NCI-H1105 (cell line): ENCODE data around the gene ROR2.

ENCODE experiments used
- DNase-seq: peaks from one replicate; lab custom pipeline; 2025; lab: John Stamatoyannopoulos, UW

Gene ROR2

DNA sequence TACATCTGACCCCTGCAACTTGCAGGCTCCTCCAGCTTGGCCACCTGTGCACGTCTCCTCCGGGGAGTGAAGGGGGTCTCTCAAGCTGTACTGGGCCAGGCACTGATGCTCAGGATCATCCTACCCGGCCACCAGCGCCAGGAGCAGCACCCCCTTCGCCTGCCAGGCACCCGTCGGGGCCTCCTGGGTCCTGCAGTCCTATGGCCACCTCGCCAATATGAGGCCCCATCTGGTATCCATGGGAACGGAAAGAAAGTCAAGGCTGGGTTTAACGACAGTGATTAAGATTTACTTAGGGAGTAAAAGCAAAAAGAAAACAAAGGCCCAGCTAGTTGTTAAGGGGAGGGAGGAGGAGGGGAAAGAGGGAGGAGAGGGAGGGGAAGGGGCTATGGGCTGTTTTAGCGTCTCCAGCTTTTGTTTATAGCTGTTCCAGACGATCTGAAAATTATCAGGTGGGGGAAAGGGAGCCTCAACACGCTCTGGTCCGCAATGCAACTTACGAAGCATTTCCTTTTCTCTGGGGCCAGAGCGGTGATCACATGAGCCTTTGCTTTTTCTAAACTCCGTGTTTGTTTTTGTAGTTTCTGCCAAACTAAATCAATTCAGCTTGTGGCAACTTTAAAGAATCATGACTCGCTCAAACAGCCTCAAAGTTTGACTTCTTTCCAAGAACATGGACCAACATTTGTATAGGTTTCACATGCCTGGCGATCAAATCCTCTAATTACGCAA, 132.4 kb downstream of the ROR2 start:
- no peak for DNase-seq

DNA sequence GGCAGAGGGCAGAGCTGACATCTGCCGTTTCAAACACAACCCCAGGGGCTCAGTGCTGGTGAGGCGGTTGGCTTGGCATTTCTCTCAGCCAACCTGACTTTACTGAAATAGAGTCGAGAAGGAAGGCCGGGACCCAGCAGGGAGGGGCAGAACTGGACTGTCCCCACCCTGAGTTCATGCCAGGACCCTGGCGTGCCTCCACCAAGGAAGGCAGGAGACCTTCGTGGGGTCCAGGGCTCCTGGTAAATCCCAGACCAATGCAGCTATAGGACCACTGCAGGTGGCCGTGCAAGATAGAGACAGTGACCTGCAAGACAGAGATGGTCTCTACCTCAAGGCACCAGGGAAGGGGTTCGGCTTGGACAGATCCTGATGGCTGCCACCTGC, 132.9 kb downstream of the ROR2 start:
- no peak for DNase-seq

DNA sequence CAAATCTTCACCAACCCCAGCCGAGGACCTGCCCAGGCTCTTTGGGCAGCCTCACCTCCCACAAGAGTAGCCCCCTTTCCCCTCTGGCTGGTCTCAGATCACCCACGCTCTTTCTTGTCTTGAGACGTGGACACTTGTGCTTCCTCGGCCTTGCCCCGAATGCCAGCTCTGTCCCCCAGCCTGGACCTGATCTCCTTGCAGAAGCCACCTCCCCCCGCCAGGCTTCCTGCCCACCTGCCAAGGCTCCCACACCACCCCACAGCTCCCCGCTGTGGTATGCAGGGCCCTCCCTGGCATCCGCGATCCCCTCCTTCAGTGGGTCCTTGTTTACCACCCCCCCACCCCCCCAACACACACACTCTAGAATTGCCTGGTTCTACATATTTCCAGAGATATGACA, 133.7 kb downstream of the ROR2 start:
- DNase-seq: no peak

DNA sequence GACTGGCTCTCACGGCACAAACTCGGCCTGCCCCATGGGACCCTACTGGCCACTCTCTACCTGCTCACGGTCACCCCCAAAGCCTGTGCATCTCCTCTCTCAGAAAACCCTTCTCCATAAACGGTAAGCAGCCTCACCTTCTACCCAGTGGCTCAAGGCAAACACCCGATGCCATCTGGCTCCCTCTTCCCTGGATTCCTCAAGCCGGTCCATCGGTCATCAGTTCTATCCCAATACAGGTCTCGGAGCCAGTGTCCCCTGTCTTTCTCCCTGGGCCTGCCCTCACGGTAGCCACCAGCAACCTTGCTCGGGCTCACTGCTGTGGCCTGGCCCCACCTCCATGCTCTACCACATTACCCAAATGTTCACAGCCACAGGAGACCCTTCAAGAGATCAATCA, 134.1 kb downstream of the ROR2 start:
- no peak for DNase-seq

DNA sequence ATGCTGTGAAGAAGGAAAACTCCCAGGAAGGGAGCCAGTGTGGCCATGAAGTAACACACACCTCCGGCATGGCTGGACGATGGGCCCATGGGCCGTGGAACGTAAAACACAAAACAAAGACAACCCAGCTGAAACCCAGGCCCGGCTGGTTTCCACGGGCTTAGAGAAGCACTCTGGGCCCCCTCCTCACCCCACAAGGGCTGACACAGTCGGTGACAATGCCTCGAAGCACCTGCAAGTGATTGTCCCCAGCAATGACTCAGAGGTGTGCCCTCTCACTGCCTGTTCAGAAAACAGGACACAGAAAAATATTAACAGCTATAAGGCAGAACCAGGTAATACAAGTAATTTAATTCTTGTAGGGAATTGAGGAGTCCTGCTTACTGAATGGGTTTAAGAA, 135.3 kb downstream of the ROR2 start:
- no peak for DNase-seq

DNA sequence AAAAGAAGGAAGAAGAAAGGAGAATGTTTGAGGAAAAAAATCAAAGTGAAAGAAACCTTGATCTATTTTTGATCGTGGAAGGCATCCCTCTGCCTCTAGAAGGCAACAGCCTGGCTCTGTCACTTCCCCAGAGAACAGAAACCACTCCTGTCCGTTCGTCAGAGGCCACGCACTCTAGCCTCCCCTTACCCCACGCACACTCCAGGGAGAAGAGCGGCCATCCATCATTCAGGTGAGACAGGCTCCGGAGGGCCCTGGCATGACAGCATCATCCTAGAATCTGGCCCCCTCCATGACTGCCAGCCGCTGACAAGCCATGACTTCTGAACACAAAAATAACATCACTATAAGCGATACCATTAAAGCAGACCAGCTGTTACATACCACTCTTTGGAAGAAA, 135.8 kb downstream of the ROR2 start:
- no peak for DNase-seq

DNA sequence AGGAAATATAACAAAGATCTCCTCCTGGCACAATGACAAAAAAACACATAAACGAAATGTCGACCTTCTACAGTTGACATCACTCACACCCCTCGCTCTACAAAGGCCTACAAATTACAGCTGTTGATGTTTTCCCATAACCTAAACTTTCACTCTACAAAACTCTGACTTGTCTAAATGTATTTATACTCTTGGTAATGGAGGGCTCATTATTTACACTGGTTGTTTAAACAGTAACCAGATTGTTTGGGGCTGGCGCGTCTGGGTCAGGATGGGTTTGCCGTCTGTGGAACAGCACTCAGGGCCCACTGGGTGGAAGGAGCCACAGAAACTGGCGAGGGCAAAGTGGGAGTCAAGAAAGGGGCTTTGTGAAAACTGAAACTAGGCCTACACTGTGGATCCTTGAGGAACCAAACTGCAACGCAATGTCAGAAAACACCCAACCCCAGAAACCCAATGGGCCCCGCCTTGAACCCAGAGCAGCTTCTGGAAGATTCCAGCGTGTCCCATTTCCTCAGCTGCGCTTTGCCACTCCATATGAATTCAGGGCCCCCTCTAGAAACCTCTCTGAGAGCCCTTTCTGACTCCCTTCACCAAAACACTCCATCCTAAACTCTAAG, 136.7 kb downstream of the ROR2 start:
- no peak for DNase-seq

DNA sequence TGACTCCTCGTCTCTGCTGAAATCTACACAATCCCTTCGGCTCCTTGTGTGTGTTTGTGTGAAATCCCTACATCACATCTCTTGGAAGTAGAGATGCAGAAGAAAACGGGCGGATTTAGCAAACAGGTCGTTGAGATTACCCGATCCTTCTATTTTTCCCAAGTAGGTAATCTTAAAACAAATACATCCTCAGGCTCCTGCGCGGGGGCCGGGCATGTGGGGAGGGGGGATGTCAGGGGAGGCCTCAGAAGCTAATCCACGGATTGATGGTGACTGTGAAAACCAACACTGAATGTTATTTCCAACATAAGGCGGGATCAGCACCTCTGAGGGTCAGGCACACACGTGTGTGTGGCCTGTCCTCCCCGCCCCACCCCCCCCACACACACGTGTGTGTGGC, 137.8 kb downstream of the ROR2 start:
- DNase-seq: no peak

DNA sequence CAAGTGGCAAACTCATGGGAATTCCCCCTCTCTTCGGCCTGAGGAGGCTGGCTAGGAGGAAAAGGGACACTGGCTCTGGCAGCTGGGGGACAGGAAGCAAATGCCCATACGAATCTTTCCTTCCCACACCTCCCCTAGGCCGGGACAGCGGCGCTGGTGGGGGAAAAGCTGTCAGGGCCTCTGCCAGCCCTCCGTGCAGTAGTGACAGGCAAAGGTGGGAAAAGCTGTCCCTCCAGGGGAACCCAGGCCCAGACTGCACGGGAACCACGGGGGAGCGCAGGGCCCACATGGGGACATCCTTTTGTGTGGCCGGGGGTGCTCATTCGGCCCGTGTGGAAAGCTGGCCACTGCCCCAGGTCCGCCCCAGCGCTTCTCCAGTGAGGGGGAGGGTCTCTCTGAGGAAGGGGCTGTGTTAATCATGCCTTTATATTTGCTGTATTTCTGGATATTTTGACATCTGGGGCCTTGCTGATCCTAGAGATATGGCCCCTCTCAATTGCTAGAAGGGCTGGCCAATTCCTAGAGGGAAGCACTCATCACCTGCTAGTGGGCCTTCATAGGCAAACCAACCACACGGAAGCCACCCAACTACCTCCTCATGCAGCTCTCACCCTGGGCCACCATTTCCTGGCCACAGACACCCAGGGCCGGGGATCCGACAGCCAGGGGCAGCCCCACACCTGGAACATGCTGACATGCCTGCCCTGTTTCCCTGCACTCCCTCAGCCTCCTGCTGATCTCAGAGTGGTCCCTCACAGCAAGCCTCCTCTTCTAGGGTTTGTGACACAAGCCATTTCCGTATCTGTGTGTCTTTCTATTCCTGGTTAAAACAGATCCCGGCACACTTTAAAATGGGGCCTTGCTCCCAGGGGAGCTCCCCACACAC, 138.8 kb downstream of the ROR2 start:
- DNase-seq: no peak

DNA sequence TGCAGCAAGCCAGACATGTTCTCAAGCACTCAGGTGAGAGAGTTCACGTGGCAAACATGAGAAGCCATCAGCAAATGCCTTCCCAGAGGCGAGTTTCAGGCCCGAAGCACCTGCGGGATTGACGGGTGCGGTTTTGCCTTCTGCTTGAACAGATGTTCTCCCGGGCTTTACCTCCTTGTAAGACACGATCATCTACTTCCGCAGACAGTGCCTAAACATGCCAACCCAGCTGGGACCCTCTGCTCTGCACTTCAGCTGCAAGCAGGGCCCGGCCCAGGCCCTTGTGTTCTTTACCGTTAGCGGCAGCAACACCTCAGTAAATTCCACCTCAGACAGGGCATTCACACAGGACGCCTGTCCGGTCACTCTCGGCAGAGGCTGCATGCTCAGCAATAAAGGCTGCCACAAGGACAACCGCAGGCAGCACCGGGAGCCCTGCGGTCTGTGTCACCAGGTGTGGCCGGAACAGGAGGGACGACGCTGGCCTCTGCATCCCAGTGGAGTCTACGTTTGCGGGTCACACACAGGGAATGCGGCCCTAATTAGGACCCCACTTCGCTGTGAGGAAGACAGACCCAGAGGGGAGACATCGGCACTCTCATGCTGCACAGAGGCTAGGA, 139.6 kb downstream of the ROR2 start:
- no peak for DNase-seq

DNA sequence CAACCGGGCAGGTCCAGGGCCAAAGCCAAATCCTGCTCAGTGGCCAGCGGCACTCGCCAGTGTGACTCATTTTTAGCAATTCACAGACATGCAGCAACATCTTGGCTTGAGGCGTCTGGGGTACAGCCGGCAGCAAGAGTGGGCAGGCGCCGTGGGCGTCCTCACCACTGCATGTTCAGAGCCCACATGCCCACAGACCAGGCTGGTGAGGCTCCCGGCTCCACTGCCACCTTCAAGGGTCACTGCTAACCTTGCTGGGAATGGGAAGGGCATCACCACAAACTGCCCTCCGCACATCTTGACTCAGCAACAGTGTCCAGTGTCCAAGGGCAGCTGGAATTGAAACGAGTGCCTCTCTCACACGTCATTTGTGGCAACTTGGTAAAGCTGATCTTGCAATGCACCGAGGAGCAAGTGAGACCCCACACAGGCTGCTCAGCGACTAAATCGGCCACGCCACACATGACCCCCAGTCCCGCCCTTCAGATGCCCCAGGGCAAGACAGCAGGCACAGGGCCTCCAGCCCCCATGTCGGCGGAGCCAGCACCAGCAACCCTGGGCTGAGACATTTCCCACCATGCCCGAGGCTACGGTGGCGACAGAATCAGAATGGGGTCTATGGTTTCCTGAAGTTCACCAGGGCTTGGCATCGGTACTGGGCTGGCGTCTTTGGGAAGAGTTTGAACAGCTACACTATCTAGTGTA, 140.3 kb downstream of the ROR2 start:
- no peak for DNase-seq

DNA sequence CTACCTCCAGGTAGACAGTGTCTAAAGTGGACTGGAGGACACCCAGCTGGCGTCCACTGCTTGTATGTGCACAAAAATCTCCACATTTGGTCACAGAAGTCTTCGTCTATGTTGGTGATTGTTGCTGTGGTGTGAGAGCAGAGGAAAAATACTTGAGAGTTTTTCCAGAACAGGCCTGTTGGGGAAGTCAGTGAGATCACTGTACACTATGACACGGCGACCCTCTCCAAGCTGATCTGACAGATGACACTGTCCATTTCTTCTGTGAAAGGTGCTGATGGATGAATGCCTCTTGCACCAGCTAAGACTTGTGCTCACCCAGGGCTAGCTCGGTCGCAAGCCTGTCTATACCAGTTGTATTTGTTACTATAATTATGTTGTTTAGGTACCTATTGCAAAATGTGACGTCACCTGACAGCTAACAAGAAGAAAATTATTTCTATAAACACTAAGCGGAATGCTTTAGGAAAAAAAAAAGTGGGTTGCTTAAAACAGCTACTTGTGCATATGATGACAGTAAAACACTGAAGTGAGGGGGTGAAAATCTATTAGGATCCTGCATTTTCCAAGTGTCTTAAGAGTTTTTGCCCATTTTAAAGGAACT, 142.3 kb downstream of the ROR2 start:
- DNase-seq: no peak

DNA sequence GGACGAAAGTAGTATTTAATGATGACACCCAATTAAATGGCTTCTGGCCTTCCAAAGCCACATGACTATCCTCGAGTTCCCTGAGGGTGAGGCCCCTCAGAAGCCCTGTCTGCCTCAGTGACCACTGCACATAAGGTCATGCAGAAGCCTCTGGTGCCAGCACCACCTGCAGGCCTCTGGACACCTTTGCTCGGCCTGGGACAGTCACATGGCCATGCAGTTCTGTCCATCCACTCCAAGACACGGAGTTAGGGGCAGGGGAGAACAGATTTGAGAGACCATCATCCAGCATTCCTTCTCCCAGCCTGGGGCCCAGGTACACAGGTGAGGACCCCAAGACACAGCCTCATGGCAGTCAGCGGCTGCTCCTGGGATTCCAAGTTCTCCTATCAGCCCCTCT, 145.0 kb downstream of the ROR2 start:
- DNase-seq: no peak

DNA sequence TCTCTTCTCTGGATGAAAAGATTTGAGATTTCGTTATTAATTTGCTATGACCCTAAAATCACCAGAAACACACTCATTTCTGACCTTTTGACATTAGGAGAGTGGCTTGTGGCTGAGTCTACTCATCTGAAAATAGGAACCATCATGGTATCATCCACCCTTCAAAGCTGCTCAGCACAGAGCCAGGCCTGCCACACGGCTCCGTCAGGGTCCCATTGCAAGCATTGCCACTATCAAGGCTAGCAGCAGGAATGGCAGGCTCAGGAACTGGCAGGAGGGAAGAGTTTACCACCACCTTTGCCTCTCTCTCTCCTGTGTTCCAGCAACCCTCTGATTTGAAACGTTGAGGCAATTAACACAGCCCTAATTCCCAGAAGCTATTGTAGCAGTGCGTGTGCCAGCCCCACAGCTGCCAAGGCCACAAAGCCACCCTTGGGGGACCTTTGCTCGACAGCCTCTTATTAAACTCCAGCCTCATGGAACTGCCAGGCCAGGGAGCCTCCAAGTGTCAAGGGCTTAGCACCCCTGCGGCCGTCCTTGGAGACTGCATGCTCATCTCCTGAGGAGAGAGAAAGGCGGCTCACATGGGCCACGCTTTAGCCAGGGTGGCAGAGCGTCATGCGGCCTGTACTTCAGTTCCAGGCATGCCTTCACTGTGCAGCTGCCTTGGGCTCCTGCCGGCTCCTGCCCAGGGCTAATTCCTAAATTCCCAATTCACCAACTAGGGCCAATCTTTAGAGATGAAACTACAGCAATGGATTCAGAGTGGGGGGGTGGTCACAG, 145.9 kb downstream of the ROR2 start:
- no peak for DNase-seq

DNA sequence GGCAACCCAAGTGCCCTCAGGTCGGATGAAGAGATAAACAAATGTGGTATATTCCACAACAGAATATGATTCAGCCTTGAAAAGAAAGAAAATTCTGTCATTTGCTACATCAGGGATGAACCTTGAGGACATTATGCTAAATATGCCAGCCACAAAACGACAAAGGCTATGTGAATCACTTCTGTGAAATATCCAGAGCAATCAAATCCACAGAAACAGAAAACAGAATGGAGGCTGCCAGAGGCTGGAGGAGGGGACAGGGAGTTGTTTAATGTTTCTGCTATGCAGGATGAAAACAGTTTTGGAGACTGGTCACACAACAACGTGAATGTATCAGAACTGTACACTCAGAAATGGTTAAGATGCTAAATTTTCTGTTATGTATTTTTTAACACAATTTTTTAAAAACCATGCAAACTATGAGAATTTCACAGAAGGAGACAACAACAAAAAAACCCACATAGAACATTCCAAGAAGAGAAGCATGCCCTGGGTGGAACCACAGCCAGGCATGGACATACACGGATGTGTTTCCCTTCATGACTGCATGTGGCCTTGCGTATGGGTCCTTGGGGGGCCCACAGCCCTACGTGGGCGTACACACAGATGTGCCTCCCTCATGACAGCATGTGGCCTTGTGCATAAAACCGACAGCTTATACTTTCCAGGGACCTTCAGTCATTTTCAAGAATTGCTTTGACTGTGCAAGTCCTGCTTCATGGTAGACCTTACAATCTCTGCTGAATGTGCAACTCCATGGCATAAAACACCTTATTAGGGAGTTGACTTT, 146.7 kb downstream of the ROR2 start:
- no peak for DNase-seq

DNA sequence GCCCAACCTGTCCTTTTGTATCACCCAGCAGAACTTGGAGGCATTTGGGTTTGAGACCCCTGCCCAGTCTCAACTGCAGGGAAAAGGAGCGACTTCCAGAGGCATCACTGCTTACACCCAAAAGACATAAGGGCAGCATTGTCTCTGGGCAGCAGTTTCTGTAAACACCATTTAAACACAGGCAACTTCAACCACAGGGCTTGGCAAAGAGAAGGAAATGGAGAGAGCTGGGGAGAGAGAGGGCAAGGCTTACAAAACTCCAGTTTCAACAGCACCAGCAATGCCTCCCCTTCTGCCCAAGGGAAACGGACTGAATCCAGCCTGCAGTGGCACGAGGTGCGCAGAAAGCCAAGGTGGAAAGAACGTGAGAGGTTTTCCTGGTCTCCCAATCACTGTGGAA, 147.6 kb downstream of the ROR2 start:
- no peak for DNase-seq

DNA sequence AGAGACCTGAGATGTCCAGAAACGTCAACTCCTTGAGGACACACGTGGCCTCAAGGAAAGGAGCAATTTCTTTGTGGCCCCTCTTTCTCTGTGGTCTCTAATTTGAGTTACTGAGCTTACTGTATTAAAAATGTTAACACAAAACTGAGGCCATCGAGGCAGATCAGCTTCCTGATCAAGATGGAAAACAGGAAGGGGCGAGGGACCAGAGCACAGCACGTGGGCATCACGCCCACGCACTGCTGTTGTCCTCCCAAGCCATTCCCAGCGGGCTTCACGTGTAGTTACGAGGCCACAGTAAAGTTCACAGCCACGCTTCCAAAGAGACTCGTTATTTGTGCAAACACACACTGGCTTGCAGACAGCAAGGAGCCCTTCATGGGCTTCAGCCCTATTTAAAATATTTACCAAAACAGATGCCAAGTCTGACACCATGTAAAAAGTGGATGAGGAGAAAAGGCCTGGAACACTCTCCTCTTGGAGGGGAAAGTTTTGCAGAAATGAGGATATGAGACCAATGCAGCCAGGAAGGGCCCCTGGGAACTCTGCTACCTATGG, 149.5 kb downstream of the ROR2 start:
- no peak for DNase-seq

DNA sequence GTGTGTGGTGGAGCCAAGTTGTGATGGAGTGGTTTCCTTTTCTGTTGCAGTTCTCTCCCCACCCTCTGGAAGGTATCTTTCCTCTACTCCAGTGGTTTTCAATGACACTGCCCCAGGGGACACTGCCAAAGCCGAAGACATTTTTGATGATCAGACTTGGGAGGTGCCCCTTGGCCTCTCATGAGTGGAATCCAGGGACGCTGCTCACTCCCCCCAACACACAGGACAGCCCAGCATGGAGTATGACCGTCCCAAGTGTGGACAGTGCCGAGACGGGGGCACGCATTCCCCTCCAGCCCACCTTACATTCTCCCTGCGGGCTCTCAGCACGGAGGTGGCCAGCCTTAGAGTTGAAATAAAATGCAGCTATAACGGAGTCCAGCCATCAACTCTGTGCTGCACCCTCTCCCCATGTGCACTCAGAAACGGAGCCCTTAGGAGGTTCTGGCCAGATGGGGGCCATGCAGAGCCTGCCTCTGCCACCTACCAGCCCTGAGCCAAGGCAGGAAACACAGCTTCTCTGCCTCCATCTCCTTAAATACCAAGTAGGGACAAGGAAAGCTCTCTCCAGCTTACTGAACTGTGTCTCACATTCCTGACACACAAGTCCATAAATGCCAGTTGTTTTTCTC, 150.8 kb downstream of the ROR2 start:
- DNase-seq: no peak
